Fibroblast of lung (primary cell): ENCODE measurements around the gene RTN3.

Source experiments
- CTCF ChIP-seq, 2 donors: IDR thresholded peaks in 1 of 2; conservative IDR thresholded peaks in 1 of 2; 1 replicate in 1 of 2; 2 replicates in 1 of 2; pipeline ENCODE4 v1.5.1; 2011 to 2012; ENCODE audit warnings: low read length in 2 of 2, control low read depth in 1 of 2, inconsistent platforms in 1 of 2, low read depth in 1 of 2, mild to moderate bottlenecking in 1 of 2
- EZH2 ChIP-seq: IDR thresholded peaks from 2 replicates; pipeline ENCODE4 v1.5.1; 2012; ENCODE audit warnings: low read length, control low read depth, mild to moderate bottlenecking; ENCODE audit errors: missing control alignments

- no peak for TF ChIP-seq CTCF (conservative IDR thresholded peaks at IDR 0.05 in 1 of 2, IDR thresholded peaks at IDR 0.05 in 1 of 2; ENCODE audit: low read depth in 1 of 2, low read length in 2 of 2)
- no peak for TF ChIP-seq EZH2
Measured at GRCh38 chr11:63762654-63763495, 81.6 kb downstream of the RTN3 start.
